ENCODE results near the gene C9.

- TF ChIP-seq CTCF (IDR thresholded peaks at IDR 0.05) (no peak), POLR2A (IDR thresholded peaks at IDR 0.05) (no peak)
Measured at GRCh38 chr5:39342460-39342859, 21.8 kb downstream of the C9 start.

All from testis (tissue), 2 donors.